HEK293 (cell line): Measurements from ENCODE around the gene KRTAP5-2.

Experiments
- ATF2 ChIP-seq: fragments of 450-650 bp; formaldehyde crosslinking; IDR thresholded peaks from 2 replicates; pipeline ENCODE4 v1.5.1; 2016; ENCODE audit warnings: missing biosample characterization, missing genetic modification characterization, low read depth
- EGR2 ChIP-seq: fragments of 450-650 bp; formaldehyde crosslinking; IDR thresholded peaks from 2 replicates; pipeline ENCODE4 v1.5.1; 2016; ENCODE audit warnings: low read depth, missing biosample characterization, missing genetic modification characterization
- HOXA7 ChIP-seq: sonication (generic); formaldehyde crosslinking; IDR thresholded peaks from 2 replicates; pipeline ENCODE4 v1.8.1; 2022; ENCODE audit warnings: missing genetic modification reagents, borderline replicate concordance
- KLF17 ChIP-seq: fragments of 450-650 bp; formaldehyde crosslinking; IDR thresholded peaks from 2 replicates; pipeline ENCODE4 v1.5.1; 2016; ENCODE audit warnings: missing biosample characterization, missing genetic modification characterization
- KLF9 ChIP-seq: fragments of 450-650 bp; formaldehyde crosslinking; IDR thresholded peaks from 2 replicates; pipeline ENCODE4 v1.5.1; 2016; ENCODE audit warnings: missing biosample characterization, missing genetic modification characterization, low read depth
- PBX3 ChIP-seq: sonication (generic); formaldehyde crosslinking; IDR thresholded peaks from 2 replicates; pipeline ENCODE4 v1.8.1; 2022; ENCODE audit warnings: mild to moderate bottlenecking, moderate library complexity, missing genetic modification reagents
- PRDM2 ChIP-seq: fragments of 450-650 bp; formaldehyde crosslinking; IDR thresholded peaks from 2 replicates; pipeline ENCODE4 v1.5.1; 2016; ENCODE audit warnings: missing biosample characterization, missing genetic modification characterization, borderline replicate concordance
- ZBTB49 ChIP-seq: fragments of 450-650 bp; formaldehyde crosslinking; IDR thresholded peaks from 2 replicates; pipeline ENCODE4 v1.5.1; 2016; ENCODE audit warnings: missing biosample characterization, missing genetic modification characterization, low read depth
- ZBTB8A ChIP-seq: fragments of 450-650 bp; formaldehyde crosslinking; IDR thresholded peaks from 2 replicates; pipeline ENCODE4 v1.5.1; 2016; ENCODE audit warnings: missing biosample characterization, missing genetic modification characterization
- ZNF146 ChIP-seq: fragments of 450-650 bp; formaldehyde crosslinking; IDR thresholded peaks from 2 replicates; pipeline ENCODE4 v1.5.1; 2016; ENCODE audit warnings: missing biosample characterization, missing genetic modification characterization
- ZNF174 ChIP-seq: fragments of 450-650 bp; formaldehyde crosslinking; IDR thresholded peaks from 2 replicates; pipeline ENCODE4 v1.5.0; 2017; ENCODE audit warnings: missing biosample characterization, mild to moderate bottlenecking, missing genetic modification characterization
- ZNF211 ChIP-seq: fragments of 450-650 bp; formaldehyde crosslinking; IDR thresholded peaks from 2 replicates; pipeline ENCODE4 v1.5.1; 2016; ENCODE audit warnings: low read depth, missing biosample characterization, missing genetic modification characterization
- ZNF280C ChIP-seq: fragments of 450-650 bp; formaldehyde crosslinking; IDR thresholded peaks from 2 replicates; pipeline ENCODE4 v1.5.1; 2016; ENCODE audit warnings: missing biosample characterization, missing genetic modification characterization
- ZNF354C ChIP-seq: fragments of 450-650 bp; formaldehyde crosslinking; IDR thresholded peaks from 2 replicates; pipeline ENCODE4 v1.5.1; 2016; ENCODE audit warnings: missing biosample characterization, missing genetic modification characterization, low read depth, borderline replicate concordance
- ZNF48 ChIP-seq: fragments of 450-650 bp; formaldehyde crosslinking; IDR thresholded peaks from 2 replicates; pipeline ENCODE4 v1.5.1; 2016; ENCODE audit warnings: missing biosample characterization, missing genetic modification characterization
- ZNF488 ChIP-seq: fragments of 450-650 bp; formaldehyde crosslinking; IDR thresholded peaks from 2 replicates; pipeline ENCODE4 v1.5.1; 2016; ENCODE audit warnings: missing biosample characterization, missing genetic modification characterization
- ZNF561 ChIP-seq: fragments of 450-650 bp; IDR thresholded peaks from 2 replicates; pipeline ENCODE4 v1.5.1; 2018; ENCODE audit warnings: missing biosample characterization, missing genetic modification characterization, borderline replicate concordance
- ZNF585B ChIP-seq: fragments of 450-650 bp; formaldehyde crosslinking; IDR thresholded peaks from 2 replicates; pipeline ENCODE4 v1.5.1; 2016; ENCODE audit warnings: missing biosample characterization, missing genetic modification characterization
- ZNF596 ChIP-seq: fragments of 450-650 bp; IDR thresholded peaks from 2 replicates; pipeline ENCODE4 v1.5.0; 2018; ENCODE audit warnings: missing biosample characterization, mild to moderate bottlenecking, missing genetic modification characterization, moderate library complexity
- ZNF776 ChIP-seq: fragments of 450-650 bp; formaldehyde crosslinking; IDR thresholded peaks from 2 replicates; pipeline ENCODE4 v1.5.0; 2017; ENCODE audit warnings: missing biosample characterization, missing genetic modification characterization, borderline replicate concordance
- ZNF843 ChIP-seq: fragments of 450-650 bp; formaldehyde crosslinking; IDR thresholded peaks from 2 replicates; pipeline ENCODE4 v1.5.1; 2016; ENCODE audit warnings: missing biosample characterization, missing genetic modification characterization
- ZSCAN18 ChIP-seq: fragments of 450-650 bp; formaldehyde crosslinking; IDR thresholded peaks from 2 replicates; pipeline ENCODE4 v1.5.1; 2016; ENCODE audit warnings: missing biosample characterization, missing genetic modification characterization

The KRTAP5-2 gene

GRCh38 chr11:1564535-1565172 lies 33.4 kb downstream of the KRTAP5-2 start (continued):
- TF ChIP-seq ZNF488 (tag by site-specific recombination) (no peak), ZNF211 (tag by site-specific recombination) (no peak), ZBTB49 (tag by site-specific recombination) (no peak), KLF17 (tag by site-specific recombination) (peak; percentile 55; the same call in 1 of the 2 replicates), ZNF843 (tag by site-specific recombination) (no peak), ATF2 (tag by site-specific recombination) (peak; percentile 99), PRDM2 (tag by site-specific recombination) (no peak), ZSCAN18 (no peak), ZNF596 (tag by site-specific recombination) (no peak), ZNF48 (tag by site-specific recombination) (no peak), ZNF776 (no peak), ZNF585B (no peak), ZNF561 (tag by site-specific recombination) (no peak), EGR2 (tag by site-specific recombination) (no peak), ZNF146 (no peak), PBX3 (CRISPR knock-in tag) (no peak), ZNF174 (tag by site-specific recombination) (no peak), KLF9 (no peak), ZNF354C (no peak), ZNF280C (tag by site-specific recombination) (no peak), HOXA7 (CRISPR knock-in tag) (no peak), ZBTB8A (tag by site-specific recombination) (no peak)
